Measurements from ENCODE around the gene ACYP2. TPM values are rescaled to one million over a fixed set of nuclear protein-coding genes. Genes with fewer than 3 reads are reported as not detected.

The ACYP2 gene
- total and polyA plus RNA-seq, 2 donors from 2014 or later = 16.7 to 24.5 TPM

DNA sequence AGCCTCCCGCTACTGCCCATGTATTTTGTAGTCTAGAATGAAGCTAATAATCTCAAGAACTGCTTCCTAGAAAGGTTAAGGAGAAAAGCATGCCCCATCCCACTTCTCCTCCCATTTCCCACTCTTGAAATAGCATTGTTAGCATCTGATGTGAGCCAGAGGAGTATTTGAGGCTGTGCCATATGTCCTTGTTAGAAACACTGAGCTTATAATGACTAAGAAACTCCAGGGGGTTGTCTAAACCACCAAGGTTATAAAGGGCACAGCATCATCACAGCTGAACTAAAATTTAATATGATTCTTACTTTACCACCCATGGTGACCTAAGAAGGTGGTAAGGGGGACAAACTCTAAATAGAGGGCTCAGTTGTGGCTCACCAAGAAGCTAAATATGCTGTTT, 124.0 kb downstream of the ACYP2 start:
- Histone ChIP-seq H3K4me3 (ENCODE audit: low read length in 3 of 3) (no peak overlapping the region), H3K27ac (ENCODE audit: low read depth in 2 of 2, low read length in 2 of 2) (no peak overlapping the region), H3K4me1 (ENCODE audit: control insufficient read depth in 2 of 3, insufficient read depth in 2 of 3, low read depth in 1 of 3, low read length in 3 of 3) (no peaks in the 10 kb centered on the region), H3K9ac (ENCODE audit: low read length in 3 of 3) (no peak overlapping the region), H3K36me3 (ENCODE audit: control insufficient read depth in 2 of 3, insufficient read depth in 3 of 3, low read length in 3 of 3) (no peaks in the 10 kb centered on the region), H3K27me3 (ENCODE audit: control insufficient read depth, insufficient read depth, low read length) (no peaks in the 10 kb centered on the region), H3K9me3 (ENCODE audit: control insufficient read depth in 2 of 3, insufficient read depth in 1 of 3, low read length in 3 of 3) (no peaks in the 10 kb centered on the region)
- FAIRE-seq (no peak), DNase-seq (no peak)
- intact Hi-C loops (cut with DNase I) = no loop called here
- TF ChIP-seq CTCF (IDR thresholded peaks at IDR 0.05; ENCODE audit: borderline replicate concordance, extremely low read depth, insufficient read depth) = no peak

DNA sequence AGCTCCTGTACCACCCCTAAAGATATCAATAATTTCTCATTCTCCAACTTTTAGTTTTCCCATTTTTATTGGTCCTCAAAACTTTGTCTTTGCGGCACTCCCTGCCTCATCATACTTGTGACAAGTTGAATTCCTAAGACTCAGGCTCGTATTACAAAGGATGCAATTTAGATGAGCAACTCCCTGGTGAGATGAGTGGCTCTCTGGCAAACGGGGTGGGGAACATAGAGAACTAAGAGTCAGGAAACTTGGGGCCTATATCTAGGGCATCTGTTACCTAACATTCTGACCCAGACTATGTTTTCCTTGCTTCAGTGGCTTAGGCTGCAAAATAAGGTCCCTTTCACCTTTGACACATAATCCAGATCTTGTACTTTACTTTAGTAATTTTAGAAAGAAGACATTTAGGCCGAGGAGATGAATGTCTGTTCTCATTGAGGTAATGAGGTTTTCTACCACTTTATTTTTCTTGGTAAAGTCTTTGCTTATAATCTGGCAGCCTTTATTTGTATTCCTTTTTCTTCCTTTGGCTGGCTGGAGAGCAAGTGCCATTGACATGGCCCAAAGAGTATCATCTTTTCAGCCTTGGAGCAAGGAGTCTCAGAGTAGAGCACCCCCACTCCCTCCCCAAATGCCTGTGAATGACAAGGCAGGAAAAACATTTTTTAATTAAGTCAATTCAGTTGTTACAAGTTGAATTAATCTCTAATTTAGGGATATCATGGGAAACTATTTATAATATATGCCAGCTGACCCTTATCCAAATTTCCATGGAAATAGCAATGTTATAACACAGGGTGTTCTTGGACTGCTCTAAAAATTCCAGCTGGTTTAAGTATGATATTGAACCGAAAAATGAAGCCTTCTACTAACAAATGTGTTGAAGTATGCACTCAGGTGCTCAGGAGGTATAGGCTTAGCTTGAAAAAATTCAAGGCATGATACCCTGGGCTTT, 125.4 kb downstream of the ACYP2 start:
- Histone ChIP-seq H3K27me3 (ENCODE audit: control insufficient read depth, insufficient read depth, low read length) (no peaks in the 10 kb centered on the region), H3K27ac (ENCODE audit: low read depth in 2 of 2, low read length in 2 of 2) (no peak overlapping the region), H3K9me3 (ENCODE audit: control insufficient read depth in 2 of 3, insufficient read depth in 1 of 3, low read length in 3 of 3) (no peaks in the 10 kb centered on the region), H3K4me3 (ENCODE audit: low read length in 3 of 3) (no peak overlapping the region), H3K36me3 (ENCODE audit: control insufficient read depth in 2 of 3, insufficient read depth in 3 of 3, low read length in 3 of 3) (no peaks in the 10 kb centered on the region), H3K9ac (ENCODE audit: low read length in 3 of 3) (no peak overlapping the region), H3K4me1 (ENCODE audit: control insufficient read depth in 2 of 3, insufficient read depth in 2 of 3, low read depth in 1 of 3, low read length in 3 of 3) (no peaks in the 10 kb centered on the region)
- intact Hi-C loops (cut with DNase I) = no loop called here
- no peak for DNase-seq
- no peak for TF ChIP-seq CTCF (IDR thresholded peaks at IDR 0.05; ENCODE audit: borderline replicate concordance, extremely low read depth, insufficient read depth)
- no peak for FAIRE-seq

- Histone ChIP-seq H3K27me3 (ENCODE audit: control insufficient read depth, insufficient read depth, low read length) (no peaks in the 10 kb centered on the region), H3K4me1 (ENCODE audit: control insufficient read depth in 2 of 3, insufficient read depth in 2 of 3, low read depth in 1 of 3, low read length in 3 of 3) (no peaks in the 10 kb centered on the region), H3K9me3 (ENCODE audit: control insufficient read depth in 2 of 3, insufficient read depth in 1 of 3, low read length in 3 of 3) (no peaks in the 10 kb centered on the region), H3K9ac (ENCODE audit: low read length in 3 of 3) (no peak overlapping the region), H3K4me3 (ENCODE audit: low read length in 3 of 3) (no peak overlapping the region), H3K36me3 (ENCODE audit: control insufficient read depth in 2 of 3, insufficient read depth in 3 of 3, low read length in 3 of 3) (no peaks in the 10 kb centered on the region), H3K27ac (ENCODE audit: low read depth in 2 of 2, low read length in 2 of 2) (no peak overlapping the region)
- no peak for FAIRE-seq
- no peak for DNase-seq
- intact Hi-C loops (cut with DNase I) = no loop called here
- no peak for TF ChIP-seq CTCF (IDR thresholded peaks at IDR 0.05; ENCODE audit: borderline replicate concordance, extremely low read depth, insufficient read depth)
Observed at GRCh38 chr2:54247115-54247514, 131.7 kb downstream of the ACYP2 start.
